Measurements from ENCODE around the gene ASB2.

The ASB2 gene

DNA sequence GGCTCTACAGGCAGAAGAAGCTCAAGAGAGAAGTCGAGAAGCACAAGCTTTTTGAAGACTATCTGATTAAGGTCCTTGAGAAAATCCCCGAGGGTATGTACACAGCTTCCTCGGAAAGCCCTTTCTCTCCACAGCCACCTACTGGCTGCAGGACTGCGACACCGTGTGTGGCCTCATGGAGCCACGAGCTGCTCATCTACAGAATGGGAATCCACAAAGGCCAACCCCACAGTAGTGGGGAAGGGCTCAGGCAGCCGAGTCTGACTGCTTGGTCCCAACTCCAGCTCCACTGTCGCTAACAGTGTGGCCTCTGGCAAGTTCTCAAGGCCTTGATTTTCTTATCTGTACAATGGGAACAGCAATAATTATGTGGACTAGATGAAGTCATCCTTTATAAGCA is 23.2 kb upstream of the ASB2 start:
- no peak for DNase-seq

DNA sequence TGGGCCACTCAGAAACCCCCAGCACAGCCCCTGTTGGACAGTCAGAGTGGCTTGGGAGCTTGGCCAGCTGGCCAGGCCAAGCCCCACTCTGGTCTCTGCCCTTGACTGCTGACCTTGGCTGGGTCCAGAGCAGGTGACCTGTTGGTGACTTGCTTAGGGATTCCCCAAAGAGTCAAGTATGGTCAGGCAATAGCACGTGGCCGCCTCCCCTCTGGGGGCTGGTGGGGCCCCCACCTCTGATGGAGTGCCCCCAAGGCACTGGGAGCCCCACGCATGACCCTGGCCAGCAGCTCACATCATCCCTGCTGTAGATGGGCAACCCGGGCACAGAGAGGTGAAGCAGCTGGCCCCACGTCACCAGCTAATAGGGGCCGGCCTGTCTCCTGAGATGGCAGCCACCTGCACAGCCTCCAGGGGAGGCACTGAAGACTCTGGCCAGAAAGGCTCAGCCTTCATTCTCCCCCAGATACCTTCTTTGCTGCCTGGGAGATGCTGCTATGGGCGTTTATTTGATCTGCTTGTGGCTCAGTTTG is 22.6 kb upstream of the ASB2 start:
- no peak for DNase-seq

DNA sequence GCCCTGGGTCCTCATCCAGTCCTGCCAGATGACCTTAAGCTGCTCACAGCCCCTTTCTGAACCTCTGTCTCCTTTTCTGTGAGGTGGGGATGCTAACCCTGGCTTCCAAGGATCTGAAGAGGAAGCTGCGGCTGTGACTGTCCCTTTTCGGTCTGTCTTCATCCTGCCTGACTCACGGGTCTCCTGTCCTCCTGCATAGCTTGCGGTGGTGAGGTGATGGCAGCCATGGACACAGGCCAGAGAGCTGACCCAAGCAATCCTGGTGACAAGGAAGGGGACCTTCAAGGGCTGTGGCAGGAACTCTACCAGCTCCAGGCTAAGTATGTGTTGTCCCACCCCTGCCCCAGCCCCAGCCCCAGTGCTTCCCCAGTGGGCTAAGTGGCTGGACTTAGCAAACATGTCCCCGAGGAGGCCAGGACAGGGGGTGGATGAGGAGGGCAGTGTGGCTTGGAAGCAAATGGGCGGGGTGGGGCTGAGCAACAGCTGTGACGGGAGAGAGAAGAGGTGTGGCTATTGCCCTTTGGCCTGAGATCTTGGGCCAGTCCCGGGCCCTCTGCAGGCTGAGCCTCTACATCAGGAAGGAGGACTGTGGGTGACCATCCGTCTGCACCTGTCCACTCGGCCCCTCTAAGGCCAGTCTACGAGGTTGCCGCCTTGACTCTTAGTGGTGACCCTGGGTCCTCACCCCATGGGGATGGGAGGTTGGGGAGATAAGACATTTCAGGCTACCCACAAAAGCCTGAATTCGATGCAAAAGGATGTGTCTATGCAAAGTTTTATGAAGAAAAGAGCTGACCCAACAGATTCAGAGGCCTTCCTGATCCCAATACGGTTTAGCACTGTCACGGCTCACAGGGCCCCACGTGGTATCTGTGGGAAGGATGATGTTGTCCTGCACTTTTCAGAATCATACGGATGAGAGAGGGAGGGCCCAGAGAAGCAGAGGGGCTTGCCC is 21.8 kb upstream of the ASB2 start:
- DNase-seq: no peak

DNA sequence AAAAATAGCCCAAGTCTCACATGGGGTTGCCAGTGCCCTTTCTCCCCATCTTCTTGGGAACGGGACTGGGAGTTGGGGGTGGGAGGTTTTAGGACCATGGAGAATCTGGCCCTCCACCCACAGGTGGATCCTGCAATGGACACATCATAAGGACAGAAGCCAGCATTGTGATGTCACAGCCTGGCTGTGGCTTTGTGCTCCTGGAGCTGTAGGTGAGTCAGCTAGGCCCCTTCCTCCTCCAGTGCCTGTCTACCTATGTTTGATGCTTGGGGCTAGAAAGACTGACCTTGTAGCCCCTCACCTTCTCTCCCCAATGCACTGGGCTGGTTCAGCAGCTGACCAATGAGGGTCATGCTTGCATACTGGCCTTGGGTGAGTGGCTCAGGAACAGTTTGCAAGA is 20.7 kb upstream of the ASB2 start, which contains the start of gene CCDC197:
Gene CCDC197, plus strand, starts transcription at position 220 of the 400 bp plus-strand sequence. CDS start 831 bp downstream, outside the sequence.
- no peak for DNase-seq

DNA sequence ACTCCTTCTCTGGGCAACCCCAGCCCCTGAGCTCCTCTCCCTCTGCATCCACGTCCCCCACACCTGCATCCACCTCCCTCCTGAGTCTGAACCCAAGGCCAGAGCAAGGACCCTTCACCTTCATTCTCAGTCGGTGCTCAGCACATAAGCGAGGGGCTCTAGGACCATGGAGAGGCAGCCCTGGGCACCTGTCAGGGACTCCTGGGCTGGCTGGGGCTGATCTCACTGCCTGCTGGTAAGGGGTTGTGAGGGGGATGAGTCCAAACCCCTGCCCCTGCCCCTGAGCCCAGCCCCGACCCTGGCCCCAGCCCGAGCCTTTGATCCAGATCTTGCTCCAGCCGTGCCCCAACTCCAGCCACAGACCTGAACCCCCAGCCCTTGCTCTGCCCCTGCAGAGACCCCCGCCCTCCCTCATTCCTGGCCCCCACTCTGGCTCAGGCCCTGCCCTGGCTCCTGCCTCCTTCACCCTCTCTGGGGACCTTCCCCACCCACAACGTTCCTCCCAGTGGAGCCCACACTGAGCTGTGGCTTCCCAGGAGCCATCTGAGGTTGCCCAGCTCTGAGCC is 19.8 kb upstream of the ASB2 start:
- DNase-seq: no peak

DNA sequence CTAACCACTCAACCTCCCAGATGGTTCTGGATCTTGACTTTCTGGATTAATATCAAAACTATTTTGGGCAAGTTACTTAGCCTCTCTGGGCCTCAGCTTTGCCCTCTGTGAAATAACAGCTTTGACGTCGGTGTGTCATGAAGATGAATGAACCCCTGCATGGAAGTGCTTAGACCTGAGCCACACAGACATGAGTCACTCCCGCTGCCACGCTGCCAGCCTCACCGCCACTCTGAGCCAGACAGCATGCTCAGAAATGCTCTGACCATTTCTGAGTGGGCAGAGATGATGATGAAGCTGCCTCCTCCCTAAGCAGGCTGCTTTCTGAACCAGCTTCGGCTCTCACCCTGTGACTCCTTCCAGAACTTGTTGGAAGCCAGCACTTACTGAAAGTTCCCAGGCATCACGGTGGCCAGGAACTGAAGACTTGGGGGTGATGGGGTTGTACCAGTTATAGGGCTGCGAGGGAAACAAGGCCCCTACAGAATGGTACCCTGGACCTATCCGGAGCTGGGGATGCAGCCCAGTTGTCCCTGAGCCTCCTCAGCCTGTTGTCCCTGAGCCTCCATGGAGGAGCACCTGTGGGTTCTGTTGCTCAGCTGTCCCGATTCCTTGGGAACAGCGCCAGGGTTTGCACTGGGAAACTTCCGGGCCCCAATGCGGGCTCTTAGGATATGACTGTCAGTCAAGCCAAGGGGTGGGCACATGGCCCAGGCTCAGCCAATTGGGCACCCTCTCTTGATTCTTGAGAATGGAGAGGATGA is 18.7 kb upstream of the ASB2 start:
- peak; percentile 12 for DNase-seq

DNA sequence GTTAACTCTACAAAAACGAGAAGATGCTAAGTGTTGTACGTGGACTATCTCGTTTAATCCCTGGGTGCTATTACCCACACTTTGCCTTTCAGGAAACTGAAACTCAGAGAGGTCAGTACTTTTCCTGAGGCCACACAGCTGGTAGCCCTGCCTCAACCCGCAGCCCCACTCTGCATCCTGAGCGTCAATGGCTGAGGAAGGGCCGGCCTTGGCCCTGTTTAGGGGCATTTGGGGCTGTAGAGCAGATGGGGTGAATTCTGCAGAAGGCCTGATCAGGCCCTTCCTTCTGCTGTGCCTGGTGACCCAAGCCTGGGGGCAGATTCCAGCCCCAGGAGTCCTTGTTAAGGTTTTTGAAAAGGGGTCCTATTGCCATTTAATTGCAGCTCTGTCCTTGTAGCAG is 17.0 kb upstream of the ASB2 start:
- DNase-seq: no peak

DNA sequence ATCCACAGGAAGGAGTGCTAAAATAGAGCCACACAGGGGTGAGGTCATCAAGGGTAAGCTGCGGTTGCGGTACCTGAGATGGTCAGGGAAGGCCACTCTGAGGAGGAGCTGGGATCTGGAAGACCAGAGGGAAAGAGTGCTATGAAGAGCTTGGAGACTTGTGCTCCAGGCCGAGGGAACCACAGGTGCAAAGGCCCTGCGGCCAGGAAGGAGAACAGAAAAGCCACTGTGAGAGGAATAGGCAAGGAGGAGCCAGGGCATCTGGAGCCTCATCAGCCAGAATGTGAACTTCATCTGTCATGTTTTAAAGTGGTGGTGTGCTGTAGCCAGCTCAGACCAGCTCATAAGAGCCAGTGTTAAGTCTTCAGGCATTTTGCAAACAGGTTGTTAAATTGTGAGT is 15.3 kb upstream of the ASB2 start:
- no peak for DNase-seq

DNA sequence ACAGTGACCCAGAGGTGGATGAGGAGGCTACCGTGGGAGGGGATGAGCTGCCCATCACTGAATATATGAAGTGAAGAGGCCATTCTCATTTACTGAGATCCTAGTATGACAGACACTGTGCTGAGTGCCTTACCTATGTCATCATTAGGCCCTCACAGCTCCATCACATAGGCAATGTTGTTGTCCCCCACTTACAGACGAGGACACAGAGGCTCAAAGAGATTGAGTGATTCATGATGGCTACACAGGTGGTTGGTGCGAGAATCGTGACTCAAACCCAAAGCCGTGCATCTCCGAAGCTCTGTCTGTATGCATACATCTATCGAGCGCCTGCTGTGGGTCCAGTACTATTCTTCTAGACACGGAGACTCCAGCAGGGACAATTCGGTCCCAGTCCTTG is 14.8 kb upstream of the ASB2 start:
- no peak for DNase-seq

DNA sequence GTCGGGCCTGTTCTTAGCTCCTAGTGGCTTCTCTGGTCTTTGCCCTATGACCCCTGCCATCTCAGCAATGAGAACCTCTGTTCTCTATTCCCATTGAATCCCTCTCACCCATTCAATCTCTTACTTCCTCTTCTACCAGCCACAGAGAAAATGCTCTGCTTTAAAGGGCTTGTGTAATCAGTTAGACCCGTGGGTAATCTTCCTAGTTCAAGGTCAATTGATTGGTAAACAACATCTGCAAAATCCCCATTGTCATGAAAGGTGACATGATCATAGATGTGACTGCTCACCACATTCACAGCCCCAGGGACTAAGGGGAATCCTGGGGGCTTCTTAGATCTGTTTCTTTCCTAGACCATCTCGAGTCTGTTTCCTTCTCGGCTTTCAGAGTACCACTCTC is 13.6 kb upstream of the ASB2 start:
- no peak for DNase-seq

DNA sequence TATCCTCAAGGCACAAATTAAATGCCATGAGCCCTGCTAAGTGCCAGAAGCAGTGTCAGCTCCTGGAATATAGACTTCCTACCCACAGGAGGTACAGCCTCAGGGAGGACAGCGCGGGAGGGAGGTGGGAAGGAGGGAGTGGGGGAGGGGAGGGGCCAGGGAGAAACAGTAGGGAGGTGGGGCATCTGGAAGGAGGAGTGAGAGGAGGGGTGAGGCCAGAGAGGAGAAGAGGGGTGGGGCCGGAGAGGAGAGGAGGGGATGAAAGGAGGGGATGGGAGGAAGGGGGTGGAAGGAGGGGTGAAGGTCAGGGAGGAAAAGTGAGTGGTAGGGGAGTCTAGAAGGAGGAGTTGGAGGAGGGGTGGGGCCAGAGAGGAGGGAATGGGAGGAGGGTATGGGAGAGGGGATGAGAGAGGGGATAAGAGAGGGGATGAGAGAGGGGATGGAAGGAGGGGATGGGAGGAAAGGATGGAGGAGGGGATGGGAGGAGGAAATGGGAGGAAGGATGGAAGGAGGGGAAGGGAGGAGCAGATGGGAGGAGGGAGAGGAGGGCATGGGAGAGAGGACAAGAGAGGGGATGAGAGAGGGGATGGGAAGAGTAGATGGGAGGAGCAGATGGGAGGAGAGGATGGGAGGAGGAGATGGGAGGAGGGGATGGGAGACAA is 11.6 kb upstream of the ASB2 start:
- DNase-seq: no peak

DNA sequence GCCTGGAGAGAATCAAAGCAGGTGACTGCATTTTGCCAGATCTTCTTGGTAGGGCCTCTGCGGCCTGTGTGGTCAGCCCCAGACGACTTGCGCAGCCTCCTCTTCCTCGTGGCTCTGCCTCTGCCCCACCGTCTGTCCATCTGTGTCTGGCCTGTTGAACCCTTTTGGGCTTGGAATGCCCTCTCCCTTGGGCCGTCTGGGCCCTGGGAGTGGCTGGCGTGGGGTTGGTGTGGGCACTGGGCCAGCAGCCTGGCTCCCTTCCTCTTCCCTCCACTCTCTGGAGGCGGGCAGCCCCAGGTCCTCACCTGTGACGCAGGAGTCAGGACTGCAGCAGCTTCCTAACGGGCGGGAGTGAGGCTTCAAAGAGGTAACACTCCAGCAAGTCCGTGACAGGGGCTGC is 11.0 kb upstream of the ASB2 start:
- no peak for DNase-seq

DNA sequence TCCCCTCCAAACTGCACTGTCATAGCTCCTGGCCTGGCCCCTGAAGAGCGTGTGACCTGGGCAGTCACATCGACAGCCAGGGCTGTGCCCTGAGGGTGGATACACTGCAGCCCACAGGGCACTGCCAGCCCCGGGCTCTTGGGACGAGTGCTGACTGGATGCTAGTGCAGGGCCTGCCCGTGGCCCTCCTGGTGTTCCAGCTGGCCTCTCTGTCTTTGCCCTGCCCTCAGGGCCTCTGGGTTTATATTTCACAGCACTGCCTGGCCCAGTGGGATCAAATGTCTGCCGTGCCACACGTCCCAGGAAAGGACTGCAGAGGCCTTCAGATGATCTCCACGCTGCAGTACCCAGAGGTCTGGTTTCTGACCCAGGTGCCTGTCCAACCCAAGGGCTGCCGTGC is 10.6 kb upstream of the ASB2 start:
- DNase-seq: no peak

DNA sequence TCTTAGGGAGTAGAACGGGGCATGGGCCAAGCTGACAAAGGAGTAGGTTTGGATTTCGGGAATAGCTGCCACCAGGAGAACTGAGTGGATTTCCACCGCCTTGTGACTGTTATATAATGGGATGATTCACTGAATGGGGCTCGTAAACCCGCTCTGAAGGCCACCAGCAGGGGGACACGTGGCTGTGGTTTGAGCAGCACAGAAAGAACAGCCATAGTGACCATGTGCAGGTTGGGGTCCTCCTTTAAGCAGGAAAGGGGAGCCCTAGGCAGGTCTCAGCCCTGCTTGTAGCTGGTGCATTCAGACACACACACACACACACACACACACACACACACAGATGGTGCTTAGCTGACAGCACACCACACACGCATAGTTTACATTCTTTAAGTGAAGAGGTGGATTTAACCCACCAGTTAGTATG is 8.6 kb upstream of the ASB2 start:
- peak; percentile 23 for DNase-seq

DNA sequence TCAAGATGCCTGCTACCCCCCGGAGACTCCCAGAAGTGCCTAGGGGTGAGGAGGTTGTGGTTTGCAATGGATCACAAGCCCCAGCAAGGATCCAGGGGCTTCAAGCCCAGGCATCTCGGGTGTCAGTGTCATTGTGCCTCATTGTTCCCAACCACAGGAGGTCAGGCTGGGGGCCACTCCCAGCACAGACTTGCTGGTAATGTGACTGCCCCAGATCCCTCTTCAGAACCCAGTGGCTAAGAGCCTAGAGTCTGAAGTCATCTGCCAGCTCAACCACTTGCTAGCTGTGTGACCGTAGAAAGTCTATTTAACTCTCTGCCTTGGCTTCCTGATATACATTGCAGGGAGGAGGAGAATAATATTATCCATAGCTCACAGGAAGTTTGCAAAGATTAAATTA is 7.7 kb upstream of the ASB2 start:
- DNase-seq: no peak

DNA sequence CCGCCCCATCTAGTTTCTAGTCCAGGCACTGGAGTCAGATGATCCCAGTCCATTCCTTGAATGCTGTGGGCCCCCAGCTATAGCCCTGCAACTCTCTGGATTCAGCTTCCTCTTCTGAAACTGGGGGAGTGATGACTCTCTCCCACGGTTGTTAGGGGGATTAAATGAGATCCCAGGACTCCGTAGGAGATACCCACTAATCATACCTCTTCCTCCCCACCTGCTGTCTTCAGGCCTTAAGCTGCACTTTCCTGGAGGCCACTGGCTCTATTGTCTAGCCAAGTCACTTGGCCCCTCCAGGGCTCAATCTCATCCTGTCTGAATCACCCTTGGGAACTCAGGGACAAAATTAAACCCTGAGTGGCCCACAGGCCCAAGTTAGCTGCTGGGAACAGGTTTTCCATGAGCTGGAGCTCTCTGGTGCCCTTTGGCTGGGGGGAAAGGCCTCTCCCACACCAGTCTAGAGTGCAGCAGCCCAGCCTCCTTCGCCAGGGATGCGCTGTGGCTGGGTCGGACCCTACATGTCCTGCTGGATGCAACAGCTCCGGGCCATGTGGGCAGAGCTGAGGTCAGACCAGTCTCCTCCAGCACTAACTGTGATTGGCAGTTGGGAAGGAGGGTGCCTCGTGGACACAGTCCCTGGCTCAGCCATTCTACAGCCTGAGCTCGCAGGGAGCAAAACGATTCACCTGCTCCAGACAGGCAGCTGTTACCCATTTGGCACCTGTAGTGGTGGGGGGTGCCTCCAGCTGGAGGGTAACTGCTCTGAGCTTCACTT is 6.0 kb upstream of the ASB2 start:
- no peak for DNase-seq

DNA sequence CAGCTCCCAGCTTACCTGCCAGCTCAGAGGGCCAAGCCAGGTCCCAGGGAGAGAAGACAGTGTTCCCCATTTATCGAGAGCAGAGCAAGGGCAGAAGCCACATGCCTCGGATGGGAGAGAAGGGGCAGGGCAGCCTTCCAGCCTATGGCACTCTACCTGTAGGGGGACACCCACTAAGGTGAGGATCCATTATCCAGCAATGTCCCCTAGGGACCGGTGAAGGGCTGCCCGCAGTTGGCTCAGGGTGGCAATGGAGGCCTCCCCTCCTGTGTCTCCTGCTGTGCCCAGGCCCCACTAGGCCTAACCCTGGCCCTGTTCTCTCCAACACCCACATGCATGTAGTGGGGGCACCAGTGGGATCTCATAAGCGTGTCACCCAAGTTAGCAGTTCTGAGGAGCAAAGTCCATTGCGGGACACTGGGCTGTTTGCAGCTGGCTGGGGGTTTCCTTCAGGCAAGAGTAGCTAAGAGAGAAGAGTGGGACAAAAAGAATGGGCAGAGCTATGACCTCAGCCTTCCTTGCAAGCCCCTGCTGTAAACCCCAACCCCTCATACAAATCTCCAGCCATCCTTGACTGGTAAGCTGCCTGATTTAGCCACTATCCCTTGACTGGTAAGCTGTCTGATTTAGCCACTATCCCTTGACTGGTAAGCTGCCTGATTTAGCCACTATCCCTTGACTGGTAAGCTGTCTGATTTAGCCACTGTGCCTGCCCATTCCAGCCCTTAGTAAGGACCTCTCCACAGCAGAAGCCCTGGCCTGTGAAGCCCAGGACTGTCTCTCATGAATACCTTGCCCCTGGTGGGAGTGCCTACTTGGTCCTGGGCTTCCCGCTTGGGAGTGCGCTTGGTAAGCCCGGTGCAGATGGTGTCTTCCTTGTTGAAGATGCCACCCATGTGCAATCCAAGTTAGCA is 5.2 kb upstream of the ASB2 start:
- DNase-seq: no peak

DNA sequence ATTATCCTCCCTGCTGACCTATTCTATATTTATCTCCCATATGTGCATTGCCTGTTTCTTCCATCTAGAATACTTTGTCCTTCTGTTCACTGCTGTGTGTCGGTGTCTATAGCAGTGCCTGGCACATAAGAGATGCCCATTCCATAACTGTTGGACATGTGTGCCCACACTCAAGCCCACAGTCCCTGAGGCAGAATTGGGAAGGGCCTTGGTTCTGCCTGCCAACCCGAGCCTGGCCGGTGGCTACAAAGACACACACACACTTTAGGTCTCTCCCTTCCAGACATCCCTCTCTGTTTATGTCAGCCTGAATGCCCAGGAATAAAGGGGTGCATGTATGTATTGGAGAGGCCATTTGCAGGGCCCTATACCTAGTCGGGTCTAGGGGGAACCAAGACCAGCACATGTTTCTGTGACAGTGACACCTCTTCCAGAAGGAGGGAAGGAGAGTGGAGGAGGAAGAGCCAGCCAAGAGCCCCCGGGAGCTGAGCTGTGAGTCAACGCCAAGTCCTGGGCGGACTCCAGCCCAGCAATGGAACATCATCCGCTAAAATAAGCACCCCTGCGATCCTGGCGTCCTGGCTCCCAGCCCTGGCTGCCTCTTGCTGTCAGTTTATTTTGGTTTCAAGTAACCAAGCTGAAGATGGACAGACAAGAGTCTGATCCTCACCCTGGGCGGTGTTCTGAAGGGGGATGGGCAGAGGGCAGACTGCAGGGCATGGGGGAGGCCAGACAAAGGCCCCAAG is 4.3 kb upstream of the ASB2 start:
- DNase-seq: no peak

DNA sequence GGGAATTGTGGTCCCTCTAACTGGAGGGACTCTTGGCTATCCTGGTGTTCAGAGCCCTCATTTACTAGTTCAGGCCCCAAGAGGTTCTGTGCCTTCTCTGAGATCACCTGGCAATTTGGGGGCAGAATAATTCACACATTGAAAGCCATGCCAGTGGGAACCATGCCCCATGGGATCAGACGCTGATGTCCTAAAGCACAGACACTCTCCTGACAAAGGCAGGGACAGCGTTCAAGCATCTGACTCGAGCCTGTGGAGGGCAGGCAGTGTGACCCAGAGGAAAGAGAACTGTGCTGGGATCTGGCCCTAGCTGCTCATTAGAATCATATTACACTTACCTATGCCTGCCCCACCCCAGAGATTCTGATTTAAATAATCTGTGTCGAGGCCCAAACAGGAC is 2.4 kb upstream of the ASB2 start:
- no peak for DNase-seq

Measured in NCI-H1694 (cell line).